Activated CD4-positive, alpha-beta T cell treated with anti-CD3 and anti-CD28 coated beads for 36 hours (primary cell): Measurements from ENCODE around the gene SUPT3H. TPM values are rescaled to one million over a fixed set of nuclear protein-coding genes. Genes with fewer than 3 reads are reported as not detected.
A peak's percentile ranks its signal among the peaks of the same experiment; 100 is the strongest.

ENCODE experiments used
- ATAC-seq: fragments of 200-7000 bp; cut with Tn5 transposase; one replicate; pipeline ENCODE4 v1.10.0; 2021; ENCODE audit warnings: mild to moderate bottlenecking, moderate library complexity
- CTCF ChIA-PET: fragments of 350-600 bp; sonication (Branson Sonifier 250); formaldehyde crosslinking; loops from one replicate; lab custom pipeline; 2021; ENCODE audit warnings: antibody characterized with exemption; lab: Charles Lee
- POLR2A ChIA-PET: fragments of 350-600 bp; sonication (Branson Sonifier 250); formaldehyde crosslinking; loops from one replicate; lab custom pipeline; 2021; ENCODE audit warnings: antibody characterized with exemption, inconsistent platforms; lab: Charles Lee
- DNase-seq: peaks from one replicate; pipeline ENCODE4 v3.0.0-alpha.2; 2020
- H3K27ac Mint-ChIP-seq: one replicate; pipeline ENCODE4 v1.8.0; 2021; ENCODE audit warnings: mixed read lengths
- H3K27me3 Mint-ChIP-seq: one replicate; pipeline ENCODE4 v1.8.0; 2021; ENCODE audit warnings: mixed read lengths
- H3K36me3 Mint-ChIP-seq: one replicate; pipeline ENCODE4 v1.8.0; 2021; ENCODE audit warnings: low read depth, mixed read lengths
- H3K4me1 Mint-ChIP-seq: one replicate; pipeline ENCODE4 v1.8.0; 2021; ENCODE audit warnings: mixed read lengths
- H3K4me3 Mint-ChIP-seq: one replicate; pipeline ENCODE4 v1.8.0; 2021; ENCODE audit warnings: mild to moderate bottlenecking, moderate library complexity, mixed read lengths
- H3K9me3 Mint-ChIP-seq: one replicate; pipeline ENCODE4 v1.8.0; 2021; ENCODE audit warnings: low read depth, mixed read lengths
- intact Hi-C, 2 experiments: fragments of 100-400 bp; cut with DNase I in 1 of 2; cut with micrococcal nuclease in 1 of 2; formaldehyde crosslinking; loops; one replicate each; pipeline versions ENCODE4 v1.14.2 to v1.15.1; 2022 to 2024; cut with DNase I, micrococcal nuclease
- total RNA-seq, 2 experiments: library from RNA; stranded (reverse); gene quantifications; one replicate each; pipeline ENCODE4 v1.2.3, GENCODE V29; 2021

The SUPT3H gene
- total RNA-seq, 2 experiments from 2014 or later, result 15.5 TPM

GRCh38 chr6:45175272-45175671 lies 202.5 kb downstream of the SUPT3H start:
- H3K36me3 Mint-ChIP-seq, result peaks cover 3% of the 10 kb centered on the region
- no peaks in the 10 kb centered on the region for H3K27me3 Mint-ChIP-seq
- H3K27ac Mint-ChIP-seq, result no peak overlapping the region
- peaks cover 2% of the 10 kb centered on the region for H3K9me3 Mint-ChIP-seq
- no peak overlapping the region for H3K4me3 Mint-ChIP-seq
- no peak for ATAC-seq
- CTCF ChIA-PET, result interaction anchor here (0.7 kb wide), 1 partner anchor 527 kb away, joined by 5 read pairs; no protein-coding TSS in a partner anchor
- no peak for DNase-seq
- POLR2A ChIA-PET, result interaction anchor here (0.7 kb wide), 1 partner anchor 553 kb away, joined by 3 read pairs; no protein-coding TSS in a partner anchor
- intact Hi-C loops, result no loop called here
- H3K4me1 Mint-ChIP-seq, result peaks cover 20% of the 10 kb centered on the region

GRCh38 chr6:45174045-45174444 lies 203.7 kb downstream of the SUPT3H start:
- H3K4me3 Mint-ChIP-seq, result no peak overlapping the region
- ChIA-PET CTCF (no interaction called here), POLR2A (no interaction called here)
- ATAC-seq, result no peak
- no peaks in the 10 kb centered on the region for H3K27me3 Mint-ChIP-seq
- intact Hi-C loops, result no loop called here
- peaks cover 2% of the 10 kb centered on the region for H3K9me3 Mint-ChIP-seq
- no peak for DNase-seq
- H3K4me1 Mint-ChIP-seq, result peaks cover 20% of the 10 kb centered on the region
- H3K36me3 Mint-ChIP-seq, result peaks cover 3% of the 10 kb centered on the region
- no peak overlapping the region for H3K27ac Mint-ChIP-seq

GRCh38 chr6:45171380-45171779 lies 206.4 kb downstream of the SUPT3H start:
- intact Hi-C loops, result no loop called here
- DNase-seq, result no peak
- H3K27me3 Mint-ChIP-seq, result no peaks in the 10 kb centered on the region
- CTCF ChIA-PET, result no interaction called here
- peaks cover 3% of the 10 kb centered on the region for H3K9me3 Mint-ChIP-seq
- POLR2A ChIA-PET, result no interaction called here
- no peak overlapping the region for H3K4me3 Mint-ChIP-seq
- peaks cover 3% of the 10 kb centered on the region for H3K36me3 Mint-ChIP-seq
- H3K27ac Mint-ChIP-seq, result no peak overlapping the region
- ATAC-seq, result no peak
- peaks cover 17% of the 10 kb centered on the region for H3K4me1 Mint-ChIP-seq

- ChIA-PET POLR2A (no interaction called here), CTCF (interaction anchor here (0.6 kb wide), 2 partner anchors 14 to 151 kb away, joined by 3 read pairs; no protein-coding TSS in a partner anchor)
- Mint-ChIP-seq H3K27me3 (no peaks in the 10 kb centered on the region), H3K4me3 (no peak overlapping the region), H3K36me3 (peaks cover 3% of the 10 kb centered on the region), H3K4me1 (peaks cover 21% of the 10 kb centered on the region), H3K9me3 (peaks cover 3% of the 10 kb centered on the region), H3K27ac (no peak overlapping the region)
- DNase-seq, result no peak
- intact Hi-C loops, result no loop called here
- no peak for ATAC-seq
Measured at GRCh38 chr6:45170309-45170708, 207.4 kb downstream of the SUPT3H start.

GRCh38 chr6:45169815-45170214 lies 207.9 kb downstream of the SUPT3H start:
- Mint-ChIP-seq H3K4me3 (no peak overlapping the region), H3K9me3 (peaks cover 3% of the 10 kb centered on the region), H3K27me3 (no peaks in the 10 kb centered on the region), H3K4me1 (peaks cover 26% of the 10 kb centered on the region), H3K36me3 (peaks cover 3% of the 10 kb centered on the region), H3K27ac (no peak overlapping the region)
- no peak for DNase-seq
- no peak for ATAC-seq
- ChIA-PET CTCF (no interaction called here), POLR2A (no interaction called here)
- intact Hi-C loops, result loop anchor here in 1 of 2 experiments (10.0 kb wide), 1 partner anchor 655 kb away; no protein-coding TSS in a partner anchor

- Mint-ChIP-seq H3K9me3 (peaks cover 8% of the 10 kb centered on the region), H3K27me3 (no peaks in the 10 kb centered on the region), H3K4me1 (peaks cover 47% of the 10 kb centered on the region), H3K27ac (peak overlapping the region; percentile 93), H3K4me3 (peak overlapping the region; percentile 21), H3K36me3 (peaks cover 18% of the 10 kb centered on the region)
- POLR2A ChIA-PET, result no interaction called here
- ATAC-seq (peak; percentile 92), DNase-seq (peak; percentile 61)
- CTCF ChIA-PET, result interaction anchor here (0.6 to 1.5 kb wide), 4 partner anchors 8 to 118 kb away, joined by 3 to 4 read pairs (median 3); no protein-coding TSS in a partner anchor
- intact Hi-C loops, result loop anchor here (1.0 to 10.0 kb wide), 15 partner anchors 8 to 760 kb away; partner anchors contain the start of gene SUPT3H (in 1 of the 2)
Measured at GRCh38 chr6:45163952-45164766, 213.6 kb downstream of the SUPT3H start.

- Mint-ChIP-seq H3K4me3 (no peak overlapping the region), H3K9me3 (peaks cover 7% of the 10 kb centered on the region), H3K27ac (no peak overlapping the region), H3K27me3 (no peaks in the 10 kb centered on the region), H3K4me1 (peaks cover 51% of the 10 kb centered on the region), H3K36me3 (peaks cover 21% of the 10 kb centered on the region)
- ATAC-seq (no peak), DNase-seq (no peak)
- intact Hi-C loops, result loop anchor here (5.0 to 10.0 kb wide), 5 partner anchors 228 to 762 kb away; no protein-coding TSS in a partner anchor
- POLR2A ChIA-PET, result no interaction called here
- CTCF ChIA-PET, result no interaction called here
Measured at GRCh38 chr6:45160305-45160704, 217.4 kb downstream of the SUPT3H start.

GRCh38 chr6:45156075-45156474 lies 221.7 kb downstream of the SUPT3H start:
- intact Hi-C loops, result loop anchor here in 1 of 2 experiments (1.0 kb wide), 1 partner anchor 8 kb away; no protein-coding TSS in a partner anchor
- CTCF ChIA-PET, result interaction anchor here (0.6 to 0.9 kb wide), 2 partner anchors 8 to 18 kb away, joined by 4 read pairs; no protein-coding TSS in a partner anchor
- H3K36me3 Mint-ChIP-seq, result peaks cover 22% of the 10 kb centered on the region
- H3K27ac Mint-ChIP-seq, result no peak overlapping the region
- H3K4me1 Mint-ChIP-seq, result peaks cover 30% of the 10 kb centered on the region
- DNase-seq (peak; percentile 24), ATAC-seq (peak; percentile 98)
- POLR2A ChIA-PET, result no interaction called here
- no peaks in the 10 kb centered on the region for H3K27me3 Mint-ChIP-seq
- no peak overlapping the region for H3K4me3 Mint-ChIP-seq
- peaks cover 5% of the 10 kb centered on the region for H3K9me3 Mint-ChIP-seq

GRCh38 chr6:45155341-45155894 lies 222.3 kb downstream of the SUPT3H start:
- Mint-ChIP-seq H3K4me3 (no peak overlapping the region), H3K9me3 (peaks cover 5% of the 10 kb centered on the region), H3K4me1 (peaks cover 26% of the 10 kb centered on the region), H3K36me3 (peaks cover 18% of the 10 kb centered on the region), H3K27ac (no peak overlapping the region), H3K27me3 (no peaks in the 10 kb centered on the region)
- intact Hi-C loops, result no loop called here
- CTCF ChIA-PET, result interaction anchor here (0.6 kb wide), 1 partner anchor 9 kb away, joined by 4 read pairs; no protein-coding TSS in a partner anchor
- no peak for ATAC-seq
- DNase-seq, result no peak
- POLR2A ChIA-PET, result no interaction called here

- Mint-ChIP-seq H3K9me3 (peaks cover 5% of the 10 kb centered on the region), H3K27me3 (no peaks in the 10 kb centered on the region), H3K36me3 (peaks cover 16% of the 10 kb centered on the region), H3K4me3 (no peak overlapping the region), H3K4me1 (peaks cover 26% of the 10 kb centered on the region), H3K27ac (no peak overlapping the region)
- intact Hi-C loops, result no loop called here
- ATAC-seq (no peak), DNase-seq (no peak)
- POLR2A ChIA-PET, result no interaction called here
- CTCF ChIA-PET, result no interaction called here
Measured at GRCh38 chr6:45154679-45155078, 223.1 kb downstream of the SUPT3H start.

GRCh38 chr6:45148711-45149341 lies 228.9 kb downstream of the SUPT3H start:
- Mint-ChIP-seq H3K36me3 (peaks cover 16% of the 10 kb centered on the region), H3K4me1 (no peaks in the 10 kb centered on the region), H3K9me3 (peaks cover 16% of the 10 kb centered on the region), H3K4me3 (no peak overlapping the region), H3K27me3 (no peaks in the 10 kb centered on the region), H3K27ac (no peak overlapping the region)
- ChIA-PET POLR2A (no interaction called here), CTCF (no interaction called here)
- DNase-seq, result no peak
- ATAC-seq, result no peak
- intact Hi-C loops, result no loop called here
